ENCODE measurements around the gene SASH1.

- TF ChIP-seq CTCF (IDR thresholded peaks at IDR 0.05 in 2 of 3, conservative IDR thresholded peaks at IDR 0.05 in 1 of 3; ENCODE audit: insufficient read depth in 2 of 3, low read depth in 1 of 3, low read length in 3 of 3): no peak
- TF ChIP-seq CBX1 (IDR thresholded peaks at IDR 0.05; ENCODE audit: low read depth): no peak
- no peak for TF ChIP-seq RCOR1 (IDR thresholded peaks at IDR 0.05; ENCODE audit: borderline replicate concordance in 1 of 2, low read depth in 2 of 2, low read length in 2 of 2)
- no peak for TF ChIP-seq NFATC3 (IDR thresholded peaks at IDR 0.05)
- no peak for TF ChIP-seq KLF13 (tag; IDR thresholded peaks at IDR 0.05; ENCODE audit: borderline replicate concordance, low read depth)
These were observed 36.8 kb downstream of the SASH1 start for GRCh38 chr6:148379481-148379880.
